PFSK-1 (cell line): ENCODE data around the gene EID2B.

Experiments used
- FOXP2 ChIP-seq: optimal IDR thresholded peaks from 2 replicates; pipeline ENCODE3; 2011; ENCODE audit warnings: borderline replicate concordance, control low read depth, inconsistent platforms; ENCODE audit not compliant: insufficient read depth; ENCODE audit errors: extremely low read length, extremely low read depth
- POLR2AphosphoS5 ChIP-seq: IDR thresholded peaks from 2 replicates; pipeline ENCODE4 v1.6.1; 2012; ENCODE audit warnings: low read depth, mild to moderate bottlenecking, control low read depth, low read length, moderate library complexity
- REST ChIP-seq, 2 experiments: IDR thresholded peaks; 2 replicates each; pipeline versions ENCODE4 v1.6.1 to v1.8.0; 2011 to 2012; ENCODE audit warnings: low read depth in 2 of 2, low read length in 2 of 2, control low read depth in 1 of 2, inconsistent platforms in 1 of 2, mild to moderate bottlenecking in 1 of 2, moderate library complexity in 1 of 2; ENCODE audit not compliant: insufficient read depth in 1 of 2
- SIN3A ChIP-seq: IDR thresholded peaks from 2 replicates; pipeline ENCODE4 v1.6.1; 2012; ENCODE audit warnings: mild to moderate bottlenecking, low read length, moderate library complexity, borderline replicate concordance; ENCODE audit not compliant: insufficient read depth
- TAF1 ChIP-seq: IDR thresholded peaks from 2 replicates; pipeline ENCODE4 v1.6.1; 2012; ENCODE audit warnings: low read length, control low read depth, borderline replicate concordance; ENCODE audit not compliant: insufficient read depth

EID2B gene

GRCh38 chr19:39539165-39539517 is 6.5 kb upstream of the EID2B start:
- no peak for TF ChIP-seq REST (IDR thresholded peaks at IDR 0.05; ENCODE audit: insufficient read depth in 1 of 2, low read depth in 2 of 2, low read length in 2 of 2)
- TF ChIP-seq SIN3A: no peak
- no peak for TF ChIP-seq POLR2AphosphoS5
- TF ChIP-seq FOXP2: no peak
- TF ChIP-seq TAF1: no peak

GRCh38 chr19:39533791-39534190 is 1.1 kb upstream of the EID2B start:
- no peak for TF ChIP-seq POLR2AphosphoS5
- TF ChIP-seq SIN3A: no peak
- no peak for TF ChIP-seq FOXP2
- TF ChIP-seq REST (IDR thresholded peaks at IDR 0.05; ENCODE audit: insufficient read depth in 1 of 2, low read depth in 2 of 2, low read length in 2 of 2): no peak
- TF ChIP-seq TAF1: no peak

DNA sequence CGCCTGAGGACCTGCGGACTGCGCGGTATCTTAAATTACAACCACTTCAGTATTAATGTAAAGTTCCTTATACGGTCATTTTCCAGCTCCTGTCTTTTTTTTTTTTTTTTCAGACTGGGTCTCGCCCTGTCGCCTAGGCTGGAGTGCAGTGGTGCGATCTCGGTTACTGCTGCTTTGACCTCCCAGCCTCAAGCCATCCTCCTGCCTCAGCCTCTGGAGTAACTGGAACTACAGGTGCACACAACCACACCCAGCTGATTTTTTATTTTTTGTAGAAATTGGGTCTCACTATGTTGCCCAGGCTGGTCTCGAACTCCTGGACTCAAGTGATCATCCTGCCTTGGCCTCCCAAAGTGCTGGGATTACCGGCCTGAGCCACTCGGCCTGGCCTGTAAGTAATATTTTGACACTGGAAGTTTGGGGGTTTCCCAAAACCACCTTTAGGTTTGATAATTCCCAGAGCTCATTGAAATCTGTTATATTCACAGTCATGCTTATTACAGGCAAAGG is 406 bp upstream of the EID2B start:
- no peak for TF ChIP-seq FOXP2
- no peak for TF ChIP-seq TAF1
- no peak for TF ChIP-seq REST (IDR thresholded peaks at IDR 0.05; ENCODE audit: insufficient read depth in 1 of 2, low read depth in 2 of 2, low read length in 2 of 2)
- TF ChIP-seq SIN3A: no peak
- no peak for TF ChIP-seq POLR2AphosphoS5

DNA sequence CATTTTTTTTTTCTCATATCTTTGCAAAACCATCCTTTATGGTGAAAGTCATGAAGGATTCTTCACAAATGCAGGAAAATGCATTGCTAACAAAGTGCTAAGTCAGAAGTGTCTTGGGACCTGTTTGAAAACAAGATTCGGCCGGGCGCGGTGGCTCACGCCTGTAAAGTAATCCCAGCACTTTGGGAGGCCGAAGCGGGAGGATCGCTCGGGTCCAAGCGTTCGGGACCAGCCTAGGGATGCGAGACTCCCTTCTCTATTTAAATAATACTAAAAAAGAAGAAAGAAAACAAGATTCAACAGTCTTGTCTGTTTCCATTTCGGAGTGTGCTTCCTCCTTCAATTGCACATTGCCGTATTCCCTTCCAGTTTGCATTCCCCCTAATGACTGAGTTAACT is 819 bp downstream of the EID2B start:
- TF ChIP-seq REST (IDR thresholded peaks at IDR 0.05; ENCODE audit: insufficient read depth in 1 of 2, low read depth in 2 of 2, low read length in 2 of 2): no peak
- no peak for TF ChIP-seq SIN3A
- no peak for TF ChIP-seq FOXP2
- TF ChIP-seq POLR2AphosphoS5: no peak
- peak; percentile 31; the same call in 1 of the 2 replicates for TF ChIP-seq TAF1

DNA sequence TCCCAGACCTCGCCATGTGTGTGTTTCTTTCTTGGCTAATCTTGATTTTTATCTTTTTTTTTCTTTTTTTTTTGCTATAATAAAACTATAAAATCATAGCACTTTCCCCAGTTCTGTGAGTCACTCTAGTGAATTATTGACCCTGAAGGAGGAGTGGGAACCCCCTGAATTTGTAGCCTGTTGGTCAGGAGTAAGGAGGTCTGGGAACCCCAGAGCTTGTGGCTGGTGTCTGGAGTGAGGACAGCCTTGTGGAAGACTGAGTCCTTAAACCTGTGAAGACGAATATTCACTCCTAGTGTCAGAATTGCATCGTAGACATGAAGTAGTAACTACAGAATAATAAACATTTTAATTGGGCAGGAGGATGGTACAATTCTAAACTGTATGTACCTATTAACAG is 7.4 kb downstream of the EID2B start:
- TF ChIP-seq SIN3A (no peak), TAF1 (no peak), POLR2AphosphoS5 (no peak), REST (IDR thresholded peaks at IDR 0.05; ENCODE audit: insufficient read depth in 1 of 2, low read depth in 2 of 2, low read length in 2 of 2) (no peak), FOXP2 (no peak)
